Measurements from ENCODE around the gene GRID2.

The GRID2 gene

GRCh38 chr4:93772858-93773257, 1469.1 kb downstream of the GRID2 start:
- no peak for DNase-seq

GRCh38 chr4:93775551-93775950, 1471.8 kb downstream of the GRID2 start:
- DNase-seq = no peak

GRCh38 chr4:93776386-93777080, 1472.8 kb downstream of the GRID2 start:
- DNase-seq = no peak

GRCh38 chr4:93777081-93777460, 1473.3 kb downstream of the GRID2 start:
- DNase-seq = no peak

- DNase-seq = no peak
Observed at GRCh38 chr4:93779228-93779627, 1475.5 kb downstream of the GRID2 start.

- no peak for DNase-seq
Observed at GRCh38 chr4:93780080-93780479, 1476.3 kb downstream of the GRID2 start.

GRCh38 chr4:93781198-93781597, 1477.4 kb downstream of the GRID2 start:
- DNase-seq = no peak

- DNase-seq = no peak
Observed at GRCh38 chr4:93786149-93786548, 1482.4 kb downstream of the GRID2 start.

GRCh38 chr4:93788712-93789111, 1484.9 kb downstream of the GRID2 start:
- DNase-seq = peak; percentile 20

GRCh38 chr4:93791570-93792195, 1487.9 kb downstream of the GRID2 start:
- DNase-seq = peak; percentile 67

GRCh38 chr4:93802045-93802444, 1498.3 kb downstream of the GRID2 start:
- DNase-seq = no peak

GRCh38 chr4:93809773-93810172, 1506.0 kb downstream of the GRID2 start:
- DNase-seq = no peak

- no peak for DNase-seq
Observed at GRCh38 chr4:93810340-93810992, 1506.7 kb downstream of the GRID2 start.

- DNase-seq = no peak
Observed at GRCh38 chr4:93813092-93813491, 1509.3 kb downstream of the GRID2 start.

- no peak for DNase-seq
Observed at GRCh38 chr4:93814141-93814540, 1510.4 kb downstream of the GRID2 start.

- peak; percentile 17 for DNase-seq
Observed at GRCh38 chr4:93814722-93815121, 1511.0 kb downstream of the GRID2 start.
